ENCODE data around the gene CHRNA3.

Gene CHRNA3

GRCh38 chr15:78651930-78652615, 31.3 kb upstream of the CHRNA3 start:
- Histone ChIP-seq H3K9me3 (ENCODE audit: control insufficient read depth in 1 of 2, low read length in 2 of 2) (no peaks in the 10 kb centered on the region), H3K4me3 (ENCODE audit: low read depth in 1 of 2, low read length in 2 of 2) (no peak overlapping the region), H3K4me1 (ENCODE audit: control insufficient read depth in 1 of 2, insufficient read depth in 2 of 2, low read length in 2 of 2) (no peaks in the 10 kb centered on the region), H3K36me3 (ENCODE audit: control insufficient read depth in 1 of 2, insufficient read depth in 2 of 2, low read length in 2 of 2) (no peaks in the 10 kb centered on the region), H3K9ac (ENCODE audit: low read depth in 1 of 2, low read length in 2 of 2) (no peak overlapping the region), H3K27ac (ENCODE audit: low read depth, low read length) (no peak overlapping the region), H3K27me3 (ENCODE audit: control insufficient read depth in 1 of 2, insufficient read depth in 2 of 2, low read length in 2 of 2) (peaks cover 0 to 6% of the 10 kb centered on the region in 2 donors)

GRCh38 chr15:78651007-78651406, 30.2 kb upstream of the CHRNA3 start:
- Histone ChIP-seq H3K27me3 (ENCODE audit: control insufficient read depth in 1 of 2, insufficient read depth in 2 of 2, low read length in 2 of 2) (peaks cover 0 to 6% of the 10 kb centered on the region in 2 donors), H3K9me3 (ENCODE audit: control insufficient read depth in 1 of 2, low read length in 2 of 2) (no peaks in the 10 kb centered on the region), H3K4me1 (ENCODE audit: control insufficient read depth in 1 of 2, insufficient read depth in 2 of 2, low read length in 2 of 2) (no peaks in the 10 kb centered on the region), H3K36me3 (ENCODE audit: control insufficient read depth in 1 of 2, insufficient read depth in 2 of 2, low read length in 2 of 2) (no peaks in the 10 kb centered on the region), H3K4me3 (ENCODE audit: low read depth in 1 of 2, low read length in 2 of 2) (no peak overlapping the region), H3K27ac (ENCODE audit: low read depth, low read length) (no peak overlapping the region), H3K9ac (ENCODE audit: low read depth in 1 of 2, low read length in 2 of 2) (no peak overlapping the region)

GRCh38 chr15:78650022-78650421, 29.2 kb upstream of the CHRNA3 start:
- Histone ChIP-seq H3K9me3 (ENCODE audit: control insufficient read depth in 1 of 2, low read length in 2 of 2) (no peaks in the 10 kb centered on the region), H3K9ac (ENCODE audit: low read depth in 1 of 2, low read length in 2 of 2) (no peak overlapping the region), H3K36me3 (ENCODE audit: control insufficient read depth in 1 of 2, insufficient read depth in 2 of 2, low read length in 2 of 2) (no peaks in the 10 kb centered on the region), H3K27me3 (ENCODE audit: control insufficient read depth in 1 of 2, insufficient read depth in 2 of 2, low read length in 2 of 2) (peaks cover 0 to 6% of the 10 kb centered on the region in 2 donors), H3K27ac (ENCODE audit: low read depth, low read length) (no peak overlapping the region), H3K4me3 (ENCODE audit: low read depth in 1 of 2, low read length in 2 of 2) (no peak overlapping the region), H3K4me1 (ENCODE audit: control insufficient read depth in 1 of 2, insufficient read depth in 2 of 2, low read length in 2 of 2) (no peaks in the 10 kb centered on the region)

GRCh38 chr15:78645009-78645408, 24.2 kb upstream of the CHRNA3 start:
- Histone ChIP-seq H3K9me3 (ENCODE audit: control insufficient read depth in 1 of 2, low read length in 2 of 2) (no peaks in the 10 kb centered on the region), H3K9ac (ENCODE audit: low read depth in 1 of 2, low read length in 2 of 2) (no peak overlapping the region), H3K4me3 (ENCODE audit: low read depth in 1 of 2, low read length in 2 of 2) (no peak overlapping the region), H3K27me3 (ENCODE audit: control insufficient read depth in 1 of 2, insufficient read depth in 2 of 2, low read length in 2 of 2) (peaks cover 0 to 7% of the 10 kb centered on the region in 2 donors), H3K27ac (ENCODE audit: low read depth, low read length) (no peak overlapping the region), H3K36me3 (ENCODE audit: control insufficient read depth in 1 of 2, insufficient read depth in 2 of 2, low read length in 2 of 2) (no peaks in the 10 kb centered on the region), H3K4me1 (ENCODE audit: control insufficient read depth in 1 of 2, insufficient read depth in 2 of 2, low read length in 2 of 2) (peaks cover 0 to 5% of the 10 kb centered on the region in 2 donors)

GRCh38 chr15:78642331-78642730, 21.5 kb upstream of the CHRNA3 start:
- Histone ChIP-seq H3K27ac (ENCODE audit: low read depth, low read length) (no peak overlapping the region), H3K9ac (ENCODE audit: low read depth in 1 of 2, low read length in 2 of 2) (no peak overlapping the region), H3K4me1 (ENCODE audit: control insufficient read depth in 1 of 2, insufficient read depth in 2 of 2, low read length in 2 of 2) (peaks cover 0 to 5% of the 10 kb centered on the region in 2 donors), H3K27me3 (ENCODE audit: control insufficient read depth in 1 of 2, insufficient read depth in 2 of 2, low read length in 2 of 2) (peaks cover 0 to 11% of the 10 kb centered on the region in 2 donors), H3K36me3 (ENCODE audit: control insufficient read depth in 1 of 2, insufficient read depth in 2 of 2, low read length in 2 of 2) (no peaks in the 10 kb centered on the region), H3K9me3 (ENCODE audit: control insufficient read depth in 1 of 2, low read length in 2 of 2) (no peaks in the 10 kb centered on the region), H3K4me3 (ENCODE audit: low read depth in 1 of 2, low read length in 2 of 2) (no peak overlapping the region)

- Histone ChIP-seq H3K9ac (ENCODE audit: low read depth in 1 of 2, low read length in 2 of 2) (no peak overlapping the region), H3K9me3 (ENCODE audit: control insufficient read depth in 1 of 2, low read length in 2 of 2) (no peaks in the 10 kb centered on the region), H3K4me3 (ENCODE audit: low read depth in 1 of 2, low read length in 2 of 2) (no peak overlapping the region), H3K27me3 (ENCODE audit: control insufficient read depth in 1 of 2, insufficient read depth in 2 of 2, low read length in 2 of 2) (peaks cover 0 to 11% of the 10 kb centered on the region in 2 donors), H3K4me1 (ENCODE audit: control insufficient read depth in 1 of 2, insufficient read depth in 2 of 2, low read length in 2 of 2) (peaks cover 0 to 5% of the 10 kb centered on the region in 2 donors), H3K27ac (ENCODE audit: low read depth, low read length) (no peak overlapping the region), H3K36me3 (ENCODE audit: control insufficient read depth in 1 of 2, insufficient read depth in 2 of 2, low read length in 2 of 2) (no peaks in the 10 kb centered on the region)
Measured at GRCh38 chr15:78641749-78642275, 21.0 kb upstream of the CHRNA3 start.

- peaks cover 0 to 11% of the 10 kb centered on the region in 2 donors for H3K27me3 ChIP-seq (ENCODE audit: control insufficient read depth in 1 of 2, insufficient read depth in 2 of 2, low read length in 2 of 2)
- H3K9ac ChIP-seq (ENCODE audit: low read depth in 1 of 2, low read length in 2 of 2) = no peak within 1 kb of the TSS
- H3K9me3 ChIP-seq (ENCODE audit: control insufficient read depth in 1 of 2, low read length in 2 of 2) = no peaks in the 10 kb centered on the region
- H3K4me1 ChIP-seq (ENCODE audit: control insufficient read depth in 1 of 2, insufficient read depth in 2 of 2, low read length in 2 of 2) = peaks cover 0 to 5% of the 10 kb centered on the region in 2 donors
- H3K36me3 ChIP-seq (ENCODE audit: control insufficient read depth in 1 of 2, insufficient read depth in 2 of 2, low read length in 2 of 2) = no peaks in the 10 kb centered on the region
- no peak within 1 kb of the TSS for H3K27ac ChIP-seq (ENCODE audit: low read depth, low read length)
- peak within 1 kb of the TSS; percentile 29 to 53 for H3K4me3 ChIP-seq (ENCODE audit: low read depth in 1 of 2, low read length in 2 of 2)
Measured at GRCh38 chr15:78641102-78641748, 20.4 kb upstream of the CHRNA3 start, which contains the start of gene CHRNB4. CHRNB4 (minus strand) TSS chr15:78641210; CDS start chr15:78641133, 77 bp downstream.

- H3K27me3 ChIP-seq (ENCODE audit: control insufficient read depth in 1 of 2, insufficient read depth in 2 of 2, low read length in 2 of 2) = peaks cover 0 to 11% of the 10 kb centered on the region in 2 donors
- peak overlapping the region; percentile 29 to 53 for H3K4me3 ChIP-seq (ENCODE audit: low read depth in 1 of 2, low read length in 2 of 2)
- H3K9me3 ChIP-seq (ENCODE audit: control insufficient read depth in 1 of 2, low read length in 2 of 2) = no peaks in the 10 kb centered on the region
- no peaks in the 10 kb centered on the region for H3K36me3 ChIP-seq (ENCODE audit: control insufficient read depth in 1 of 2, insufficient read depth in 2 of 2, low read length in 2 of 2)
- no peak overlapping the region for H3K27ac ChIP-seq (ENCODE audit: low read depth, low read length)
- H3K4me1 ChIP-seq (ENCODE audit: control insufficient read depth in 1 of 2, insufficient read depth in 2 of 2, low read length in 2 of 2) = peaks cover 0 to 5% of the 10 kb centered on the region in 2 donors
- no peak overlapping the region for H3K9ac ChIP-seq (ENCODE audit: low read depth in 1 of 2, low read length in 2 of 2)
Measured at GRCh38 chr15:78640527-78641101, 19.8 kb upstream of the CHRNA3 start.

- H3K4me1 ChIP-seq (ENCODE audit: control insufficient read depth in 1 of 2, insufficient read depth in 2 of 2, low read length in 2 of 2) = peaks cover 0 to 5% of the 10 kb centered on the region in 2 donors
- H3K4me3 ChIP-seq (ENCODE audit: low read depth in 1 of 2, low read length in 2 of 2) = no peak overlapping the region
- no peak overlapping the region for H3K9ac ChIP-seq (ENCODE audit: low read depth in 1 of 2, low read length in 2 of 2)
- no peaks in the 10 kb centered on the region for H3K36me3 ChIP-seq (ENCODE audit: control insufficient read depth in 1 of 2, insufficient read depth in 2 of 2, low read length in 2 of 2)
- no peaks in the 10 kb centered on the region for H3K9me3 ChIP-seq (ENCODE audit: control insufficient read depth in 1 of 2, low read length in 2 of 2)
- H3K27ac ChIP-seq (ENCODE audit: low read depth, low read length) = no peak overlapping the region
- H3K27me3 ChIP-seq (ENCODE audit: control insufficient read depth in 1 of 2, insufficient read depth in 2 of 2, low read length in 2 of 2) = peaks cover 0 to 11% of the 10 kb centered on the region in 2 donors
Measured at GRCh38 chr15:78638658-78639314, 18.0 kb upstream of the CHRNA3 start.

Data from duodenal mucosa (tissue), 2 donors.